Stimulated activated CD4-positive, alpha-beta T cell treated with anti-CD3 and anti-CD28 coated beads, Interleukin-1b, Interleukin-23, amount 100 ng/mL, for 48 hours (primary cell): ENCODE data around the gene ADAMTS15.

Experiments
- DNase-seq: peaks from one replicate; pipeline ENCODE4 v3.0.0-alpha.2; 2020

Gene ADAMTS15

GRCh38 chr11:130518164-130518680 is 69.8 kb downstream of the ADAMTS15 start:
- DNase-seq = no peak

- DNase-seq = no peak
These were observed 70.9 kb downstream of the ADAMTS15 start for GRCh38 chr11:130519128-130519932.

- DNase-seq = no peak
These were observed 71.8 kb downstream of the ADAMTS15 start for GRCh38 chr11:130520271-130520671.

- DNase-seq = no peak
These were observed 74.0 kb downstream of the ADAMTS15 start for GRCh38 chr11:130522284-130522961.

- no peak for DNase-seq
These were observed 74.7 kb downstream of the ADAMTS15 start for GRCh38 chr11:130523166-130523565.

- no peak for DNase-seq
These were observed 75.2 kb downstream of the ADAMTS15 start for GRCh38 chr11:130523609-130524008.

GRCh38 chr11:130524132-130524790 is 75.8 kb downstream of the ADAMTS15 start:
- no peak for DNase-seq

GRCh38 chr11:130525307-130525706 is 76.9 kb downstream of the ADAMTS15 start:
- no peak for DNase-seq
